Right lobe of liver (tissue), 4 donors: ENCODE results near the gene CDC16.

Experiments
- CTCF ChIP-seq, 4 donors: fragments of 200-600 bp in 3 of 4; fragments of 450-650 bp in 1 of 4; IDR thresholded peaks; one replicate each; pipeline versions ENCODE4 v1.5.1 to v1.8.0; 2016 to 2022; ENCODE audit warnings: antibody characterized with exemption in 4 of 4, mild to moderate bottlenecking in 2 of 4
- POLR2A ChIP-seq: fragments of 450-650 bp; IDR thresholded peaks from one replicate; pipeline ENCODE4 v1.6.1; 2017; ENCODE audit warnings: antibody characterized with exemption, mild to moderate bottlenecking
- donor health status: DM: no; HTN: no; CAD: no.
- donor health status: DM: no; HTN: no; CAD: no.
- donor health status: DM: no; HTN: yes; CAD: no.

GRCh38 chr13:114272977-114273376 is 38.3 kb downstream of the CDC16 start:
- TF ChIP-seq CTCF (IDR thresholded peaks at IDR 0.05) (no peak), POLR2A (no peak)
